Measurements from ENCODE around the gene GREB1.

The GREB1 gene

GRCh38 chr2:11559066-11559785 is 25.4 kb downstream of the GREB1 start:
- DNase-seq (ENCODE audit: low read depth in 2 of 3, low spot score in 1 of 3) = no peak

- DNase-seq (ENCODE audit: low read depth in 2 of 3, low spot score in 1 of 3) = no peak
Observed at GRCh38 chr2:11559786-11560155, 25.9 kb downstream of the GREB1 start.

- no peak for DNase-seq (ENCODE audit: low read depth in 2 of 3, low spot score in 1 of 3)
Observed at GRCh38 chr2:11560806-11561205, 27.0 kb downstream of the GREB1 start.

GRCh38 chr2:11562011-11562410 is 28.2 kb downstream of the GREB1 start:
- DNase-seq (ENCODE audit: low read depth in 2 of 3, low spot score in 1 of 3) = no peak

- no peak for DNase-seq (ENCODE audit: low read depth in 2 of 3, low spot score in 1 of 3)
Observed at GRCh38 chr2:11562476-11562875, 28.6 kb downstream of the GREB1 start.

GRCh38 chr2:11563784-11564666 is 30.2 kb downstream of the GREB1 start:
- DNase-seq (ENCODE audit: low read depth in 2 of 3, low spot score in 1 of 3) = no peak

- no peak for DNase-seq (ENCODE audit: low read depth in 2 of 3, low spot score in 1 of 3)
Observed at GRCh38 chr2:11564816-11565567, 31.1 kb downstream of the GREB1 start.

GRCh38 chr2:11566383-11566782 is 32.5 kb downstream of the GREB1 start:
- DNase-seq (ENCODE audit: low read depth in 2 of 3, low spot score in 1 of 3) = no peak

GRCh38 chr2:11567631-11568031 is 33.8 kb downstream of the GREB1 start:
- no peak for DNase-seq (ENCODE audit: low read depth in 2 of 3, low spot score in 1 of 3)

GRCh38 chr2:11568436-11568835 is 34.6 kb downstream of the GREB1 start:
- no peak for DNase-seq (ENCODE audit: low read depth in 2 of 3, low spot score in 1 of 3)

- no peak for DNase-seq (ENCODE audit: low read depth in 2 of 3, low spot score in 1 of 3)
Observed at GRCh38 chr2:11569636-11570035, 35.8 kb downstream of the GREB1 start.

- no peak for DNase-seq (ENCODE audit: low read depth in 2 of 3, low spot score in 1 of 3)
Observed at GRCh38 chr2:11571170-11571569, 37.3 kb downstream of the GREB1 start.

- no peak for DNase-seq (ENCODE audit: low read depth in 2 of 3, low spot score in 1 of 3)
Observed at GRCh38 chr2:11572996-11573395, 39.2 kb downstream of the GREB1 start.

GRCh38 chr2:11573418-11574175 is 39.8 kb downstream of the GREB1 start:
- no peak for DNase-seq (ENCODE audit: low read depth in 2 of 3, low spot score in 1 of 3)

GRCh38 chr2:11574176-11575046 is 40.6 kb downstream of the GREB1 start:
- DNase-seq (ENCODE audit: low read depth in 2 of 3, low spot score in 1 of 3) = no peak

- no peak for DNase-seq (ENCODE audit: low read depth in 2 of 3, low spot score in 1 of 3)
Observed at GRCh38 chr2:11576398-11576797, 42.6 kb downstream of the GREB1 start.

GRCh38 chr2:11577101-11577883 is 43.4 kb downstream of the GREB1 start:
- no peak for DNase-seq (ENCODE audit: low read depth in 2 of 3, low spot score in 1 of 3)

- DNase-seq (ENCODE audit: low read depth in 2 of 3, low spot score in 1 of 3) = no peak
Observed at GRCh38 chr2:11578081-11578948, 44.5 kb downstream of the GREB1 start.
